ENCODE measurements around the gene USP46. TPM values are rescaled to one million over a fixed set of nuclear protein-coding genes. Genes with fewer than 3 reads are reported as not detected.

USP46 gene
- total and polyA plus RNA-seq, 2 experiments from 2014 or later: 17.8 to 34.0 TPM

DNA sequence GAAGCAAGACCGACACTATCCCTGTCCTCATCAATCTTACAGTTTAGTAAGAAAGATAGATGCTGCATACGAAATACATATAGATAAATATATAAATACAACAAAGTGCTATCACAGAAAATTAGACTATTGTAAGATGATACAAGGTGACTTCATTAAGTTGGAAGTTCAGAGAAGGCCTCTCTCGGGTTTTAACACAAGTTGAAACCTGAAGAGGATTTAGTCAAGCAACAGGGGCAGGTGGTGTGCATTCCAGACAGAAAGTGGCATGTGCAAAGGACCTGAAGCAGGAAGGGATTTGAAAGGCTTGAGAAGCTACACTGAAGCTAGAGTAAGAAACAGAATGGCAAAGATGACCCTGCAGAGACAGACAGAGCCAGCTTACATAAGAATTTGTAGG is 36.5 kb downstream of the USP46 start:
- H3K4me2 ChIP-seq: no peak overlapping the region
- no peaks in the 10 kb centered on the region for H3K27me3 ChIP-seq
- H2AFZ ChIP-seq: no peak overlapping the region
- no peaks in the 10 kb centered on the region for H3K9me2 ChIP-seq (replicated peaks; ENCODE audit: insufficient read depth)
- no peaks in the 10 kb centered on the region for H3K36me3 ChIP-seq (replicated peaks; ENCODE audit: insufficient read depth, low read depth)
- WGBS (ENCODE audit: low lambda C conversion rate, missing lambda C conversion rate): 98% methylated on average over 3 of the region's 3 CpGs
- H3K27ac ChIP-seq: no peak overlapping the region
- no peak for TF ChIP-seq EZH2phosphoT487 (IDR thresholded peaks at IDR 0.05; ENCODE audit: low read depth, severe bottlenecking, unreplicated experiment)
- no peak for TF ChIP-seq EZH2 (IDR thresholded peaks at IDR 0.05; ENCODE audit: borderline replicate concordance)
- TF ChIP-seq, protein P1, sequence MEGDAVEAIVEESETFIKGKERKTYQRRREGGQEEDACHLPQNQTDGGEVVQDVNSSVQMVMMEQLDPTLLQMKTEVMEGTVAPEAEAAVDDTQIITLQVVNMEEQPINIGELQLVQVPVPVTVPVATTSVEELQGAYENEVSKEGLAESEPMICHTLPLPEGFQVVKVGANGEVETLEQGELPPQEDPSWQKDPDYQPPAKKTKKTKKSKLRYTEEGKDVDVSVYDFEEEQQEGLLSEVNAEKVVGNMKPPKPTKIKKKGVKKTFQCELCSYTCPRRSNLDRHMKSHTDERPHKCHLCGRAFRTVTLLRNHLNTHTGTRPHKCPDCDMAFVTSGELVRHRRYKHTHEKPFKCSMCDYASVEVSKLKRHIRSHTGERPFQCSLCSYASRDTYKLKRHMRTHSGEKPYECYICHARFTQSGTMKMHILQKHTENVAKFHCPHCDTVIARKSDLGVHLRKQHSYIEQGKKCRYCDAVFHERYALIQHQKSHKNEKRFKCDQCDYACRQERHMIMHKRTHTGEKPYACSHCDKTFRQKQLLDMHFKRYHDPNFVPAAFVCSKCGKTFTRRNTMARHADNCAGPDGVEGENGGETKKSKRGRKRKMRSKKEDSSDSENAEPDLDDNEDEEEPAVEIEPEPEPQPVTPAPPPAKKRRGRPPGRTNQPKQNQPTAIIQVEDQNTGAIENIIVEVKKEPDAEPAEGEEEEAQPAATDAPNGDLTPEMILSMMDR (IDR thresholded peaks at IDR 0.05; ENCODE audit: poor library complexity): no peak
- H3K9me3 ChIP-seq (ENCODE audit: low read depth): no peaks in the 10 kb centered on the region
- DNase-seq (ENCODE audit: low spot score): no peak
- no peak overlapping the region for H3K4me3 ChIP-seq
- H3K4me1 ChIP-seq (ENCODE audit: insufficient read depth): peaks cover 14% of the 10 kb centered on the region
- H3K79me2 ChIP-seq: peaks cover 32% of the 10 kb centered on the region
- no peaks in the 10 kb centered on the region for H4K20me1 ChIP-seq (ENCODE audit: insufficient read depth, poor library complexity, severe bottlenecking)

DNA sequence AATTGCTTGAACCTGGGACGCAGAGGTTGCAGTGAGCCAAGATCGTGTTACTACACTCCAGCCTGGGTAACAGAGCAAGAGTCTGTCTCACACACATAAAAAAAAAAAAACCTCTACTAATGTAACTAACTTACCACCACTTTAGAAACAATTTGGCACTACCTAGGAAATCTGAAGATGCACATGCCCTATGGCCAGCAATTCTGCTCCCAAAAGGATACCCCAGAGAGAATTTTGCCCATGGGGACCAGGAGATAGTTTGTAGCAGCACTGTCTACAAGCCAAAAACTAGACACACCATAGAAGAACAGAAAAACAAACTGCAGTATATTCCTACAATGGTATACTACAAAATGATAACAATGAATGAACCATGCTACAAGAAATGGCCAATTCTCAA is 37.5 kb downstream of the USP46 start:
- H3K4me2 ChIP-seq: no peak overlapping the region
- no peak overlapping the region for H3K27ac ChIP-seq
- WGBS (ENCODE audit: low lambda C conversion rate, missing lambda C conversion rate): 97% methylated on average over 2 of the region's 2 CpGs
- no peaks in the 10 kb centered on the region for H3K9me3 ChIP-seq (ENCODE audit: low read depth)
- H3K9me2 ChIP-seq (replicated peaks; ENCODE audit: insufficient read depth): no peaks in the 10 kb centered on the region
- H2AFZ ChIP-seq: no peak overlapping the region
- H4K20me1 ChIP-seq (ENCODE audit: insufficient read depth, poor library complexity, severe bottlenecking): no peaks in the 10 kb centered on the region
- H3K27me3 ChIP-seq: no peaks in the 10 kb centered on the region
- no peak for TF ChIP-seq EZH2 (IDR thresholded peaks at IDR 0.05; ENCODE audit: borderline replicate concordance)
- TF ChIP-seq, protein P1 (IDR thresholded peaks at IDR 0.05; ENCODE audit: poor library complexity): no peak
- DNase-seq (ENCODE audit: low spot score): no peak
- peaks cover 27% of the 10 kb centered on the region for H3K79me2 ChIP-seq
- no peak overlapping the region for H3K4me3 ChIP-seq
- peaks cover 16% of the 10 kb centered on the region for H3K4me1 ChIP-seq (ENCODE audit: insufficient read depth)
- no peaks in the 10 kb centered on the region for H3K36me3 ChIP-seq (replicated peaks; ENCODE audit: insufficient read depth, low read depth)

DNA sequence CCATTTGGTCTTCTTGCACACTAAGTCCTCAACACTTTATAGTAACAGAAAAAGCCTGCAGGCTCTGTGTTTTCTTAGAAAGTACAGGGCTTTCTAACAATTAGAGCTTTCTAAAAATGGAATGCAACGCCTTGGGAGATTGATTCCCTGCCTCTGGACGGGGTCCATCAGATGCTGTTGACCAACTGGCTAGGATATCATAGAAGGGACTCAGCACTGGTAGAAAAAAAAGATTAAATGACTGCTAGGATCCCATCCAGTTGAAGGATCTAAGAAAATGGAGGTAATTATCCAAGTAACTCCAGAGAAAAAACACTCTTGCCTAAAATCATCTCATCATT is 39.5 kb downstream of the USP46 start:
- H3K27ac ChIP-seq: peak overlapping the region; percentile 22
- H3K4me1 ChIP-seq (ENCODE audit: insufficient read depth): peaks cover 16% of the 10 kb centered on the region
- H3K4me3 ChIP-seq: no peak overlapping the region
- H3K9me3 ChIP-seq (ENCODE audit: low read depth): no peaks in the 10 kb centered on the region
- H3K4me2 ChIP-seq: peak overlapping the region; percentile 61
- peaks cover 42% of the 10 kb centered on the region for H3K79me2 ChIP-seq
- H3K9me2 ChIP-seq (replicated peaks; ENCODE audit: insufficient read depth): no peaks in the 10 kb centered on the region
- DNase-seq (ENCODE audit: low spot score): no peak
- no peaks in the 10 kb centered on the region for H4K20me1 ChIP-seq (ENCODE audit: insufficient read depth, poor library complexity, severe bottlenecking)
- H3K36me3 ChIP-seq (replicated peaks; ENCODE audit: insufficient read depth, low read depth): no peaks in the 10 kb centered on the region
- 40% methylated on average over 2 of the region's 2 CpGs for WGBS (ENCODE audit: low lambda C conversion rate, missing lambda C conversion rate)
- H2AFZ ChIP-seq: no peak overlapping the region
- no peaks in the 10 kb centered on the region for H3K27me3 ChIP-seq
- TF ChIP-seq EZH2phosphoT487 (IDR thresholded peaks at IDR 0.05; ENCODE audit: low read depth, severe bottlenecking, unreplicated experiment) (no peak), EZH2 (IDR thresholded peaks at IDR 0.05; ENCODE audit: borderline replicate concordance) (no peak)
- TF ChIP-seq, protein P1 (IDR thresholded peaks at IDR 0.05; ENCODE audit: poor library complexity): no peak

All from hepatocyte (in vitro differentiated cells).